ENCODE measurements around the gene USP9X. TPM values are rescaled to one million over a fixed set of nuclear protein-coding genes. Genes with fewer than 3 reads are reported as not detected.
"Not testable (repeated sequence)": the region's sequence is repeated elsewhere in the genome, so short reads cannot be mapped to it uniquely, and the experiment has no call there.

Gene USP9X
- total and polyA plus RNA-seq, 2 of the 8 experiments (the other 6 are each of a cell fraction or from before 2014, with no cell fraction given), result 79.2 to 300 TPM

GRCh38 chrX:41115104-41115425, 29.8 kb downstream of the USP9X start:
- not testable (repeated sequence) for H3K18ac ChIP-seq (ENCODE audit: extremely low read depth, low read length); H3K14ac ChIP-seq (ENCODE audit: insufficient read length); H2BK5ac ChIP-seq (ENCODE audit: low read depth, low read length); H2BK15ac ChIP-seq (ENCODE audit: low read length); H2BK120ac ChIP-seq (replicated peaks; ENCODE audit: low read depth, low read length); H3K4ac ChIP-seq (replicated peaks; ENCODE audit: insufficient read length, low read depth, low read length); H4K8ac ChIP-seq (ENCODE audit: extremely low read depth, insufficient read depth, low read length); H4K5ac ChIP-seq (ENCODE audit: insufficient read length, low read depth, low read length); H2BK12ac ChIP-seq (ENCODE audit: low read depth, low read length); H3K27ac ChIP-seq (ENCODE audit: low read depth, low read length); DNase-seq (ENCODE audit: low read depth in 1 of 2, low spot score in 2 of 2); H2AK5ac ChIP-seq (ENCODE audit: low read depth, low read length); H3K27me3 ChIP-seq (replicated peaks in 1 of 4; ENCODE audit: control insufficient read depth in 3 of 4, extremely low read depth in 1 of 4, insufficient read depth in 3 of 4, low read length in 3 of 4); H3K36me3 ChIP-seq (ENCODE audit: control insufficient read depth in 2 of 4, insufficient read depth in 4 of 4, low read length in 3 of 4); H3K56ac ChIP-seq (replicated peaks; ENCODE audit: insufficient read length, low read depth, low read length); H2BK20ac ChIP-seq (ENCODE audit: low read length); H3K79me1 ChIP-seq (ENCODE audit: low read depth, low read length); H3K23me2 ChIP-seq (ENCODE audit: low read depth, low read length); H3K9me3 ChIP-seq (ENCODE audit: insufficient read depth in 2 of 2, low read depth in 1 of 2, low read length in 1 of 2); H3K23ac ChIP-seq (ENCODE audit: insufficient read length); H4K91ac ChIP-seq (replicated peaks; ENCODE audit: insufficient read length, low read length); FAIRE-seq; H2AFZ ChIP-seq (ENCODE audit: low read length); H3K9ac ChIP-seq (replicated peaks in 1 of 4; ENCODE audit: extremely low read depth in 1 of 4, low read depth in 3 of 4, low read length in 3 of 4)
- WGBS, 2 experiments (ENCODE audit: extremely low coverage in 1 of 2, insufficient coverage in 1 of 2, insufficient read length in 1 of 2, insufficient replicate concordance in 2 of 2, low coverage in 1 of 2, low lambda C conversion rate in 2 of 2, missing lambda C conversion rate in 1 of 2), result 27% methylated on average over 1 of the region's 4 CpGs; no CpG with 5 or more reads in 1 of the 2 experiments
- Histone ChIP-seq H3K4me3 (ENCODE audit: extremely low read depth in 1 of 4, insufficient read depth in 2 of 4, low read depth in 3 of 4, low read length in 4 of 4) (peak overlapping the region in 1 of 4 experiments; percentile 46; a peak in 2 of 8 replicates), H3K79me2 (ENCODE audit: control insufficient read depth in 1 of 2, insufficient read depth in 2 of 2, low read length in 2 of 2) (peaks cover 37 to 98% of the 10 kb centered on the region in 2 experiments), H4K20me1 (replicated peaks in 1 of 2; ENCODE audit: control insufficient read depth in 1 of 2, insufficient read depth in 2 of 2, low read length in 2 of 2) (peaks cover 9 to 24% of the 10 kb centered on the region in 2 experiments), H3K4me2 (ENCODE audit: insufficient read depth in 1 of 2, low read depth in 2 of 2, low read length in 2 of 2) (peak overlapping the region in 1 of 2 experiments; percentile 26; a peak in 3 of 4 replicates), H3K4me1 (replicated peaks in 1 of 4; ENCODE audit: control insufficient read depth in 3 of 4, insufficient read depth in 4 of 4, low read length in 3 of 4) (peaks cover 0 to 26% (median 12%) of the 10 kb centered on the region in 4 experiments; a peak in 3 of 7 replicates)
- ChIA-PET CTCF (ENCODE audit: partially characterized antibody) (interaction anchor here (0.6 to 2.0 kb wide), 15 partner anchors 10 to 1432 kb away, joined by 3 to 8 read pairs (median 3); no protein-coding TSS in a partner anchor), POLR2A (ENCODE audit: partially characterized antibody) (interaction anchor here (1.2 kb wide), 1 partner anchor 30 kb away, joined by 4 read pairs; the partner anchor contains the start of gene USP9X)
- peak; percentile 21 to 37; a peak in 3 of 4 replicates for TF ChIP-seq RAD21 (IDR thresholded peaks at IDR 0.05 in 1 of 2, conservative IDR thresholded peaks at IDR 0.05 in 1 of 2; ENCODE audit: low read depth in 2 of 2, low read length in 2 of 2)
- TF ChIP-seq CTCF (IDR thresholded peaks at IDR 0.05; ENCODE audit: control extremely low read depth in 1 of 3, insufficient read depth in 1 of 3, low read depth in 1 of 3, low read length in 3 of 3), result peak in 2 of 3 experiments; percentile 3 to 32; a peak in 2 of 4 replicates

All from H1 (cell line).